WTC11 (cell line): ENCODE results near the gene OLFM1. TPM values are rescaled to one million over a fixed set of nuclear protein-coding genes. Genes with fewer than 3 reads are reported as not detected.

Experiments
- ATAC-seq: fragments of 200-7000 bp; cut with Tn5 transposase; 2 replicates; pipeline ENCODE4 v1.10.0; 2021; ENCODE audit warnings: mild to moderate bottlenecking, moderate library complexity
- CTCF ChIA-PET: fragments of 300-600 bp; sonication (Branson Sonifier 250); formaldehyde crosslinking; loops from one replicate; lab custom pipeline; 2021; ENCODE audit warnings: antibody characterized with exemption; lab: Charles Lee
- POLR2A ChIA-PET: fragments of 350-600 bp; sonication (Branson Sonifier 250); formaldehyde crosslinking; loops from one replicate; lab custom pipeline; 2021; ENCODE audit warnings: antibody characterized with exemption; lab: Charles Lee
- DNase-seq: peaks from one replicate; pipeline ENCODE4 v3.0.0; 2021; ENCODE audit warnings: low spot score
- H3K27ac Mint-ChIP-seq: 2 replicates; pipeline ENCODE4 v1.8.0; 2021; ENCODE audit warnings: mixed read lengths
- H3K27me3 Mint-ChIP-seq: 2 replicates; pipeline ENCODE4 v1.8.0; 2021; ENCODE audit warnings: low read depth, mild to moderate bottlenecking, moderate library complexity, mixed read lengths
- H3K36me3 Mint-ChIP-seq: 2 replicates; pipeline ENCODE4 v1.8.0; 2021; ENCODE audit warnings: mixed read lengths
- H3K4me1 Mint-ChIP-seq: 2 replicates; pipeline ENCODE4 v1.8.0; 2022; ENCODE audit warnings: mixed read lengths
- H3K4me3 Mint-ChIP-seq: 2 replicates; pipeline ENCODE4 v1.8.0; 2021; ENCODE audit warnings: mild to moderate bottlenecking, moderate library complexity, mixed read lengths
- H3K9me3 Mint-ChIP-seq: 2 replicates; pipeline ENCODE4 v1.8.0; 2021; ENCODE audit warnings: mixed read lengths
- ATF1 ChIP-seq: sonication (generic); formaldehyde crosslinking; IDR thresholded peaks from 2 replicates; pipeline ENCODE4 v1.8.1; 2023; ENCODE audit warnings: mild to moderate bottlenecking, moderate library complexity, missing genetic modification reagents
- CDX4 ChIP-seq: fragments of 250-450 bp; sonication (Bioruptor Pico); IDR thresholded peaks from 2 replicates; pipeline ENCODE4 v1.9.0; 2021; ENCODE audit warnings: moderate library complexity, mild to moderate bottlenecking, inconsistent platforms, borderline replicate concordance
- CREB1 ChIP-seq: sonication (generic); formaldehyde crosslinking; IDR thresholded peaks from 2 replicates; pipeline ENCODE4 v1.8.0; 2023; ENCODE audit warnings: mild to moderate bottlenecking, missing genetic modification reagents
- E2F4 ChIP-seq: sonication (generic); formaldehyde crosslinking; IDR thresholded peaks from 2 replicates; pipeline ENCODE4 v1.8.1; 2022; ENCODE audit warnings: low read depth, mild to moderate bottlenecking, moderate library complexity, missing genetic modification reagents, borderline replicate concordance
- ELF4 ChIP-seq: sonication (generic); formaldehyde crosslinking; IDR thresholded peaks from 2 replicates; pipeline ENCODE4 v1.8.1; 2022; ENCODE audit warnings: low read depth, mild to moderate bottlenecking, moderate library complexity, missing genetic modification reagents
- EMX1 ChIP-seq: fragments of 250-450 bp; sonication (Bioruptor Pico); IDR thresholded peaks from 2 replicates; pipeline ENCODE4 v1.8.0; 2021; ENCODE audit warnings: mild to moderate bottlenecking
- ERG ChIP-seq: fragments of 250-450 bp; sonication (Bioruptor Pico); IDR thresholded peaks from 2 replicates; pipeline ENCODE4 v1.8.0; 2021; ENCODE audit warnings: mild to moderate bottlenecking
- FOXK1 ChIP-seq: sonication (generic); formaldehyde crosslinking; IDR thresholded peaks from 2 replicates; pipeline ENCODE4 v1.8.0; 2022; ENCODE audit warnings: mild to moderate bottlenecking, moderate library complexity, missing genetic modification reagents
- GTF2I ChIP-seq: fragments of 250-450 bp; sonication (Bioruptor Pico); conservative IDR thresholded peaks from 2 replicates; pipeline ENCODE4 v1.4.0; 2021; ENCODE audit warnings: mild to moderate bottlenecking
- IRF1 ChIP-seq: sonication (generic); formaldehyde crosslinking; IDR thresholded peaks from 2 replicates; pipeline ENCODE4 v1.8.0; 2023; ENCODE audit warnings: missing genetic modification reagents
- IRF2 ChIP-seq: sonication (generic); formaldehyde crosslinking; IDR thresholded peaks from 2 replicates; pipeline ENCODE4 v1.8.0; 2022; ENCODE audit warnings: low read depth, missing genetic modification reagents, borderline replicate concordance
- KAT7 ChIP-seq: sonication (generic); formaldehyde crosslinking; IDR thresholded peaks from 2 replicates; pipeline ENCODE4 v1.8.1; 2023; ENCODE audit warnings: missing genetic modification reagents, mild to moderate bottlenecking, borderline replicate concordance
- MXD4 ChIP-seq: fragments of 250-450 bp; sonication (Bioruptor Pico); IDR thresholded peaks from 2 replicates; pipeline ENCODE4 v1.8.0; 2021; ENCODE audit warnings: mild to moderate bottlenecking, moderate library complexity, borderline replicate concordance
- NFE2L1 ChIP-seq: sonication (generic); formaldehyde crosslinking; IDR thresholded peaks from 2 replicates; pipeline ENCODE4 v1.8.1; 2023; ENCODE audit warnings: missing genetic modification reagents
- PRDM15 ChIP-seq: sonication (generic); formaldehyde crosslinking; IDR thresholded peaks from 2 replicates; pipeline ENCODE4 v1.8.0; 2022; ENCODE audit warnings: missing genetic modification reagents
- TCF7 ChIP-seq: sonication (generic); formaldehyde crosslinking; IDR thresholded peaks from 2 replicates; pipeline ENCODE4 v1.8.0; 2022; ENCODE audit warnings: mild to moderate bottlenecking, low read depth, missing genetic modification reagents, moderate library complexity
- TEAD1 ChIP-seq: sonication (generic); formaldehyde crosslinking; IDR thresholded peaks from 2 replicates; pipeline ENCODE4 v1.8.0; 2022; ENCODE audit warnings: mild to moderate bottlenecking, missing genetic modification reagents
- ZBTB43 ChIP-seq: sonication (generic); formaldehyde crosslinking; IDR thresholded peaks from 2 replicates; pipeline ENCODE4 v1.8.1; 2023; ENCODE audit warnings: mild to moderate bottlenecking, missing genetic modification reagents
- ZNF317 ChIP-seq: sonication (generic); formaldehyde crosslinking; IDR thresholded peaks from 2 replicates; pipeline ENCODE4 v1.8.1; 2023; ENCODE audit warnings: low read depth, mild to moderate bottlenecking, moderate library complexity, missing genetic modification reagents, borderline replicate concordance
- total RNA-seq: library from RNA; stranded (reverse); gene quantifications from 3 replicates; pipeline ENCODE4 v1.2.3, GENCODE V29; 2021

The OLFM1 gene
- total RNA-seq, 1 experiment from 2014 or later = 37.6 TPM

- TF ChIP-seq ELF4 (CRISPR knock-in tag) (no peak), ERG (CRISPR knock-in tag) (no peak), IRF2 (CRISPR knock-in tag) (no peak), GTF2I (no peak), CREB1 (CRISPR knock-in tag) (no peak)
These were observed 40.6 kb upstream of the OLFM1 start (continued) for GRCh38 chr9:135046739-135047350.

- no peak for TF ChIP-seq E2F4
- no peak for TF ChIP-seq IRF1 (CRISPR knock-in tag)
- no peak for TF ChIP-seq NFE2L1 (CRISPR knock-in tag)
- TF ChIP-seq ATF1 = no peak
- no peak for TF ChIP-seq ERG (CRISPR knock-in tag)
- TF ChIP-seq GTF2I = no peak
- TF ChIP-seq TCF7 (CRISPR knock-in tag) = no peak
- TF ChIP-seq MXD4 (CRISPR knock-in tag) = no peak
- no peak for TF ChIP-seq IRF2 (CRISPR knock-in tag)
- TF ChIP-seq CDX4 (CRISPR knock-in tag) = no peak
- no peak for TF ChIP-seq FOXK1
- no peak for TF ChIP-seq ZNF317
- TF ChIP-seq EMX1 (CRISPR knock-in tag) = no peak
- no peak for TF ChIP-seq KAT7 (CRISPR knock-in tag)
- no peak for TF ChIP-seq ZBTB43 (CRISPR knock-in tag)
- TF ChIP-seq TEAD1 (CRISPR knock-in tag) = no peak
- no peak for TF ChIP-seq PRDM15 (CRISPR knock-in tag)
- TF ChIP-seq, all 79 proteins: peak for 0
- DNase-seq (no peak), ATAC-seq (no peak)
- CTCF ChIA-PET = no interaction called here
- POLR2A ChIA-PET = no interaction called here
- H3K27ac Mint-ChIP-seq = no peak overlapping the region
- H3K4me3 Mint-ChIP-seq = no peak overlapping the region
- no peaks in the 10 kb centered on the region for H3K4me1 Mint-ChIP-seq
- peaks cover 6% of the 10 kb centered on the region; the same call in 1 of the 2 replicates for H3K9me3 Mint-ChIP-seq
- no peaks in the 10 kb centered on the region for H3K27me3 Mint-ChIP-seq
- H3K36me3 Mint-ChIP-seq = no peaks in the 10 kb centered on the region
These were observed 39.9 kb upstream of the OLFM1 start for GRCh38 chr9:135047521-135047920.
